Mesenchymal stem cell (in vitro differentiated cells and primary cell): ENCODE data around the gene CDYL.

ENCODE experiments used
- DNase-seq: peaks from one replicate; pipeline ENCODE4 v3.0.0-alpha.2; 2013
- H2AFZ ChIP-seq: one replicate; pipeline ENCODE4 v1.6.1; 2013; ENCODE audit warnings: low read depth, mild to moderate bottlenecking, control low read depth, inconsistent platforms, low read length, moderate library complexity
- H2AK5ac ChIP-seq: 2 replicates; pipeline ENCODE4 v1.6.1; 2013; ENCODE audit warnings: low read length, moderate library complexity, mild to moderate bottlenecking, inconsistent platforms; ENCODE audit not compliant: severe bottlenecking
- H2BK120ac ChIP-seq: one replicate; pipeline ENCODE4 v1.6.1; 2013; ENCODE audit warnings: low read depth, mild to moderate bottlenecking, inconsistent platforms, low read length, moderate library complexity
- H2BK12ac ChIP-seq, 2 experiments: one replicate each; pipeline ENCODE4 v1.6.1; 2013; ENCODE audit warnings: inconsistent platforms in 2 of 2, low read length in 2 of 2, mild to moderate bottlenecking in 2 of 2, moderate library complexity in 2 of 2, control low read depth in 1 of 2
- H2BK15ac ChIP-seq: one replicate; pipeline ENCODE4 v1.6.1; 2013; ENCODE audit warnings: mild to moderate bottlenecking, low read depth, inconsistent platforms; ENCODE audit not compliant: poor library complexity, severe bottlenecking
- H2BK5ac ChIP-seq: 2 replicates; pipeline ENCODE4 v1.6.1; 2013; ENCODE audit warnings: low read depth, mild to moderate bottlenecking, low read length, control low read depth, inconsistent platforms; ENCODE audit not compliant: poor library complexity, severe bottlenecking
- H3K14ac ChIP-seq, 2 experiments: one replicate each; pipeline ENCODE4 v1.6.1; 2013; ENCODE audit warnings: inconsistent platforms in 2 of 2, low read length in 2 of 2, control low read depth in 1 of 2, mild to moderate bottlenecking in 1 of 2, moderate library complexity in 1 of 2
- H3K18ac ChIP-seq, 2 experiments: one replicate each; pipeline ENCODE4 v1.6.1; 2013; ENCODE audit warnings: inconsistent platforms in 2 of 2, low read length in 2 of 2, control low read depth in 1 of 2, low read depth in 1 of 2, mild to moderate bottlenecking in 1 of 2
- H3K23ac ChIP-seq, 2 experiments: one replicate each; pipeline ENCODE4 v1.6.1; 2013; ENCODE audit warnings: inconsistent platforms in 2 of 2, low read length in 2 of 2, mild to moderate bottlenecking in 2 of 2, moderate library complexity in 2 of 2, control low read depth in 1 of 2
- H3K27ac ChIP-seq: 2 replicates; pipeline ENCODE4 v1.5.1; 2013; ENCODE audit warnings: mild to moderate bottlenecking, moderate library complexity, low read length, control low read depth, inconsistent platforms; ENCODE audit not compliant: poor library complexity, severe bottlenecking
- H3K27me3 ChIP-seq, 2 experiments: 2 replicates each; pipeline versions ENCODE4 v1.6.1 to v1.7.0; 2013; ENCODE audit warnings: low read length in 2 of 2, mild to moderate bottlenecking in 2 of 2, moderate library complexity in 2 of 2, control low read depth in 1 of 2, inconsistent platforms in 1 of 2; ENCODE audit not compliant: control insufficient read depth in 1 of 2, insufficient read depth in 1 of 2
- H3K36me3 ChIP-seq, 2 experiments: 2 replicates each; pipeline versions ENCODE4 v1.6.1 to v1.7.0; 2013; ENCODE audit warnings: low read length in 2 of 2, control low read depth in 1 of 2, inconsistent platforms in 1 of 2, low read depth in 1 of 2, mild to moderate bottlenecking in 1 of 2; ENCODE audit not compliant: insufficient read depth in 2 of 2, control insufficient read depth in 1 of 2
- H3K4ac ChIP-seq, 2 experiments: one replicate each; pipeline ENCODE4 v1.6.1; 2013; ENCODE audit warnings: inconsistent platforms in 2 of 2, low read length in 2 of 2, mild to moderate bottlenecking in 2 of 2, moderate library complexity in 2 of 2, control low read depth in 1 of 2, low read depth in 1 of 2
- H3K4me1 ChIP-seq: 2 replicates; pipeline ENCODE4 v1.6.1; 2013; ENCODE audit warnings: low read depth, low read length, control low read depth; ENCODE audit not compliant: control insufficient read depth, insufficient read depth
- H3K4me2 ChIP-seq: 2 replicates; pipeline ENCODE4 v1.6.1; 2013; ENCODE audit warnings: low read length, mild to moderate bottlenecking, inconsistent platforms; ENCODE audit not compliant: poor library complexity, severe bottlenecking
- H3K4me3 ChIP-seq, 2 experiments: 2 replicates each; pipeline versions ENCODE4 v1.5.1 to v1.7.0; 2013; ENCODE audit warnings: low read length in 2 of 2, mild to moderate bottlenecking in 2 of 2, control low read depth in 1 of 2, low read depth in 1 of 2; ENCODE audit not compliant: insufficient read depth in 1 of 2
- H3K79me1 ChIP-seq: replicated peaks from 2 replicates; pipeline ENCODE4 v1.6.1; 2013; ENCODE audit warnings: mild to moderate bottlenecking, control low read depth, low read length, inconsistent platforms; ENCODE audit not compliant: poor library complexity, severe bottlenecking
- H3K9ac ChIP-seq: 2 replicates; pipeline ENCODE4 v1.7.0; 2013; ENCODE audit warnings: mild to moderate bottlenecking, low read length, moderate library complexity
- H3K9me3 ChIP-seq: 2 replicates; pipeline ENCODE4 v1.7.0; 2013; ENCODE audit warnings: mild to moderate bottlenecking, low read length; ENCODE audit not compliant: control insufficient read depth
- H4K8ac ChIP-seq: one replicate; pipeline ENCODE4 v1.6.1; 2013; ENCODE audit warnings: inconsistent platforms, mild to moderate bottlenecking, low read length, moderate library complexity
- H4K91ac ChIP-seq: one replicate; pipeline ENCODE4 v1.6.1; 2013; ENCODE audit warnings: mild to moderate bottlenecking, low read length, inconsistent platforms
- WGBS: methylation state at CpG from one replicate; pipeline ENCODE4 v1.1.7; 2013; ENCODE audit warnings: mixed read lengths; 5-methylcytosine and 5-hydroxymethylcytosine counted together

Gene CDYL

DNA sequence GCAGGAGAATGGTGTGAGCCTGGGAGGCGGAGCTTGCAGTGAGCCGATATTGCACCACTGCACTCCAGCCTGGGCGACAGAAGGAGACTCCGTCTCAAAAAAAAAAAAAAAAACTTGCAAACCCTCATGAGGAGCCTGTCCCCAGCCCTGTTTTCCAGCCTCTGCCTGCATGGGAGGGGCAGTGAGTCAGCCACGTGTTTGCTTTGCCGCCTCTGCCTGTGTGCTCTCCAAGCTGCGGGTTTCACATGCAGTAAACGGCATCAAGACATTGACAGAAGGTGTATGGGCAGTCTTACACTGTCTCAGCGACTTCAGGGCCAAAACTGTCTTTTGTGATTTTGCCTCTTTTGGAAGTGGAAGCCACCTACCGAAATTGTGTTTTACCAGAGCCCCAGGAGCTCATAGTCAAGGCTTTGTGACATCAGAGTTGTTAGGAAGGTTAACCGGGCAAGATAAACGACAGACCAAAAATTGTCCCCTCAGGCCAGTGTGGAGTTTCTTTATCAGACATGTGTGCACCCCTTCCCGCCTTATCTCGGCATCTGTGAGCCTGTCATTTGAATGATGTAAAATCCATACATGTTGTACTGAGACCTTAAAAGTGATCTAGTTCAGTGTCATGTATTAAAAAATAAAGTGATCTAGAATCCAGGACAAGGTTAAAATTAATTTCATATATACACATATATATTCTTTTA is 174.8 kb downstream of the CDYL start:
- Histone ChIP-seq H2AFZ (no peak overlapping the region), H2AK5ac (no peak overlapping the region), H3K23ac (no peak overlapping the region), H3K27ac (no peak overlapping the region), H3K18ac (no peak overlapping the region), H4K91ac (no peak overlapping the region), H3K4ac (no peak overlapping the region), H3K27me3 (no peaks in the 10 kb centered on the region), H3K4me3 (no peak overlapping the region), H3K36me3 (peaks cover 58 to 60% of the 10 kb centered on the region in 2 experiments), H2BK15ac (no peak overlapping the region), H2BK120ac (no peak overlapping the region), H3K9ac (no peak overlapping the region), H3K14ac (no peak overlapping the region), H3K9me3 (no peaks in the 10 kb centered on the region), H3K4me1 (peaks cover 9% of the 10 kb centered on the region), H2BK12ac (no peak overlapping the region), H2BK5ac (no peak overlapping the region), H3K4me2 (no peak overlapping the region), H4K8ac (no peak overlapping the region), H3K79me1 (peaks cover 29% of the 10 kb centered on the region)
- DNase-seq: no peak
- WGBS: 93% methylated on average over 14 of the region's 14 CpGs

DNA sequence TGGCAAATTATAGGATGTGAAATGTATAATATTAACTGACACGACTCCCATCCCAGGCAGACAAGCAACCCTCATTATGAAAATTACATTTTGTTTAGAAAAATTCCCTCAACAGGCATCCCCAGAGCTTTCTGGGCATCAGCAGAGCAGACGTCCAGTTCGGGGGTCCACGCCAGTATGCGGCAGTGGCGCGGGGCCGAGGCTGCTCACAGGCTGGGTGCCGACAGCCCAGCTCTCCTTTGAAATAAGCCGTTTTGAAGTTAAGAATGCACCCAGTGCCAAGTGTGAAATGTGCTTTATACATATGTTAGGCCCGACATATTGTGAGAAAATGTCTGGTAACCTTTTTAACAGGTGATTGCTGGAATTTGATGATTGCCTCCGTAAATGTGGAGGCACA is 177.2 kb downstream of the CDYL start:
- Histone ChIP-seq H4K8ac (no peak overlapping the region), H3K27me3 (no peaks in the 10 kb centered on the region), H3K4me2 (no peak overlapping the region), H3K36me3 (peaks cover 46 to 61% of the 10 kb centered on the region in 2 experiments), H3K79me1 (peaks cover 20% of the 10 kb centered on the region), H2BK15ac (no peak overlapping the region), H3K27ac (no peak overlapping the region), H2BK12ac (no peak overlapping the region), H3K14ac (no peak overlapping the region), H4K91ac (no peak overlapping the region), H3K23ac (no peak overlapping the region), H2AK5ac (peak overlapping the region; percentile 15), H3K4ac (no peak overlapping the region), H2AFZ (no peak overlapping the region), H3K9me3 (no peaks in the 10 kb centered on the region), H3K9ac (no peak overlapping the region), H3K18ac (no peak overlapping the region), H3K4me1 (peaks cover 5% of the 10 kb centered on the region), H3K4me3 (no peak overlapping the region), H2BK120ac (no peak overlapping the region), H2BK5ac (no peak overlapping the region)
- DNase-seq: no peak
- WGBS: 99% methylated on average over 12 of the region's 12 CpGs

DNA sequence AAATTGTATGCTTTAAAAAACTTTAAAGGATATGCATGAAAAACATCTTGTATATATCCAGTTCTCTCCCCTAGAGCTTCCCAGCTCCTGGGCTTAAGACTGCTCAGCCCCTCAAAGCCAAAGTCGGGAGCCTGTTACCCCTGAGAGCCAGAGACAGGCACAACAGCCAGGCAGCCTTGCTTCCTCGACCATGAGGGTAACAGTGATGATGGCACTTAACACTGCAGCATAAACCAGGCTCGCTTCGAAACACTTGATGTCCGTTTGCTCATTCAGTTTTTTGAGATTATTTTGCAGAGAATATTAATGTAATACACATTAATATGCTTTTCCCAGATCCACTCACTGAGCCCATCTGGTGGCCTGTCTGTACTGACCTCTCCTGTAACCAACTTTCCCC is 180.4 kb downstream of the CDYL start:
- no peak overlapping the region for H3K27ac ChIP-seq
- no peak overlapping the region for H2AK5ac ChIP-seq
- DNase-seq: no peak
- no peaks in the 10 kb centered on the region for H3K9me3 ChIP-seq
- H3K4me3 ChIP-seq: no peak overlapping the region
- peaks cover 25 to 37% of the 10 kb centered on the region in 2 experiments for H3K36me3 ChIP-seq
- H2BK12ac ChIP-seq: no peak overlapping the region
- no peak overlapping the region for H3K4ac ChIP-seq
- no peak overlapping the region for H4K8ac ChIP-seq
- no peak overlapping the region for H3K14ac ChIP-seq
- peaks cover 7% of the 10 kb centered on the region for H3K79me1 ChIP-seq
- 100% methylated on average over 1 of the region's 5 CpGs for WGBS
- H2BK15ac ChIP-seq: no peak overlapping the region
- no peak overlapping the region for H3K23ac ChIP-seq
- H3K4me1 ChIP-seq: peaks cover 2% of the 10 kb centered on the region
- H4K91ac ChIP-seq: no peak overlapping the region
- no peak overlapping the region for H2BK120ac ChIP-seq
- H2BK5ac ChIP-seq: no peak overlapping the region
- no peak overlapping the region for H2AFZ ChIP-seq
- H3K27me3 ChIP-seq: no peaks in the 10 kb centered on the region
- H3K4me2 ChIP-seq: no peak overlapping the region
- no peak overlapping the region for H3K9ac ChIP-seq
- no peak overlapping the region for H3K18ac ChIP-seq

DNA sequence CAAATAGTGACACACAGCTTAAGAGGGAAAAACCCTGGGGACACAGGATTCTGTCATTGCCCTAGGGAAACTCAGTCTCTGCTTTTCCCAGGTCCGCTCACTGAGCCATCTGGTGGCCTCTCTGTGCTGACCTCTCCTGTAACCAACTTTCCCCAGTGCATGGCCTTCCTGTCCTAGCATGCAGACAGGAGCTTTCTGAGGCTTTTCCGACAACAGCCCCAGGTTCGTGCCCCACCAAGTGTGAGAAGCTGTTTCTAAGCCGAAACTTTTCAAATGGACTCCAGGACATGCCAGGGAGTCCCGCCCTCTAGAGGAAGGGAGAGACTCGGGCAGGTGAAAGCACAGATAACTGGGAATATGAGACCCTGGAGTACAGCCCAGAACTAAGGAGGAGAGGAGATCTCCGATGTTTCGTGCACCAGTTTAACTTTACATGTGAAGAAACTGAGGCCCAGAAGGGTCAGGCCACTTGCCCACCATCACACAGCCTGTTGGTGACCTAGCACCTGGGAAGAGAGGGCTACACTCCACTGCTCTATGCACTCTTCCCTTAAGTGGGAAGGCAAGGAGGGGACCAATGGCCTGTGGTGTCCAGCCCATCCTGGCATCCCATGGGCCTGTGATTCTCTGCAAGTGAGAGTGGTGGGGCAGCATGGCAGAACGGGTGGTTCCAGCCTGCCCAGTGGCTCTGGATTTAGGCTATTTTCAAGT is 181.5 kb downstream of the CDYL start:
- Histone ChIP-seq H2BK15ac (no peak overlapping the region), H4K8ac (peak overlapping the region; percentile 35), H2BK12ac (no peak overlapping the region), H3K9me3 (no peaks in the 10 kb centered on the region), H3K4me1 (peaks cover 2% of the 10 kb centered on the region), H2BK120ac (no peak overlapping the region), H3K4ac (no peak overlapping the region), H3K18ac (no peak overlapping the region), H3K4me3 (no peak overlapping the region), H3K27ac (no peak overlapping the region), H3K27me3 (no peaks in the 10 kb centered on the region), H3K9ac (no peak overlapping the region), H3K79me1 (peaks cover 4% of the 10 kb centered on the region), H2AK5ac (no peak overlapping the region), H3K4me2 (no peak overlapping the region), H3K36me3 (peaks cover 17 to 32% of the 10 kb centered on the region in 2 experiments), H4K91ac (no peak overlapping the region), H3K14ac (no peak overlapping the region), H2AFZ (no peak overlapping the region), H2BK5ac (no peak overlapping the region), H3K23ac (no peak overlapping the region)
- peak; percentile 24 for DNase-seq
- 67% methylated on average over 9 of the region's 9 CpGs for WGBS
